Activated CD8-positive, alpha-beta memory T cell treated with anti-CD3 and anti-CD28 coated beads, Interleukin-2, amount 50 U/mL, for 24 hours (primary cell): ENCODE results near the gene TENT5C.

Source experiments
- DNase-seq: peaks from one replicate; pipeline ENCODE4 v3.0.0-alpha.2; 2020; ENCODE audit errors: extremely low read depth

TENT5C gene

GRCh38 chr1:117573386-117574023 lies 32.3 kb upstream of the TENT5C start:
- DNase-seq, result no peak

GRCh38 chr1:117574161-117574835 lies 31.6 kb upstream of the TENT5C start:
- DNase-seq, result no peak

- no peak for DNase-seq
These were observed 30.1 kb upstream of the TENT5C start for GRCh38 chr1:117575586-117576225.

GRCh38 chr1:117576236-117576635 lies 29.6 kb upstream of the TENT5C start:
- DNase-seq, result no peak

GRCh38 chr1:117577191-117577885 lies 28.5 kb upstream of the TENT5C start:
- DNase-seq, result no peak

GRCh38 chr1:117578466-117578865 lies 27.4 kb upstream of the TENT5C start:
- no peak for DNase-seq

- no peak for DNase-seq
These were observed 26.5 kb upstream of the TENT5C start for GRCh38 chr1:117579221-117579906.

GRCh38 chr1:117580436-117580835 lies 25.4 kb upstream of the TENT5C start:
- DNase-seq, result no peak

- no peak for DNase-seq
These were observed 25.0 kb upstream of the TENT5C start for GRCh38 chr1:117580882-117581281.

GRCh38 chr1:117581391-117581943 lies 24.4 kb upstream of the TENT5C start:
- DNase-seq, result no peak

- DNase-seq, result no peak
These were observed 23.4 kb upstream of the TENT5C start for GRCh38 chr1:117582451-117582850.

- DNase-seq, result no peak
These were observed 22.6 kb upstream of the TENT5C start for GRCh38 chr1:117583247-117583646.

- no peak for DNase-seq
These were observed 21.7 kb upstream of the TENT5C start for GRCh38 chr1:117584181-117584580.

- no peak for DNase-seq
These were observed 20.8 kb upstream of the TENT5C start for GRCh38 chr1:117585086-117585485.

- DNase-seq, result no peak
These were observed 19.5 kb upstream of the TENT5C start for GRCh38 chr1:117586337-117586736.

- DNase-seq, result no peak
These were observed 18.9 kb upstream of the TENT5C start for GRCh38 chr1:117586747-117587498.

GRCh38 chr1:117587499-117588356 lies 18.1 kb upstream of the TENT5C start:
- no peak for DNase-seq

- no peak for DNase-seq
These were observed 16.3 kb upstream of the TENT5C start for GRCh38 chr1:117589544-117589943.

GRCh38 chr1:117590273-117590925 lies 15.4 kb upstream of the TENT5C start:
- DNase-seq, result no peak
